Measurements from ENCODE around the gene HDAC8. TPM values are rescaled to one million over a fixed set of nuclear protein-coding genes. Genes with fewer than 3 reads are reported as not detected.

The HDAC8 gene
- polyA plus RNA-seq, 1 experiment = 24.8 TPM

DNA sequence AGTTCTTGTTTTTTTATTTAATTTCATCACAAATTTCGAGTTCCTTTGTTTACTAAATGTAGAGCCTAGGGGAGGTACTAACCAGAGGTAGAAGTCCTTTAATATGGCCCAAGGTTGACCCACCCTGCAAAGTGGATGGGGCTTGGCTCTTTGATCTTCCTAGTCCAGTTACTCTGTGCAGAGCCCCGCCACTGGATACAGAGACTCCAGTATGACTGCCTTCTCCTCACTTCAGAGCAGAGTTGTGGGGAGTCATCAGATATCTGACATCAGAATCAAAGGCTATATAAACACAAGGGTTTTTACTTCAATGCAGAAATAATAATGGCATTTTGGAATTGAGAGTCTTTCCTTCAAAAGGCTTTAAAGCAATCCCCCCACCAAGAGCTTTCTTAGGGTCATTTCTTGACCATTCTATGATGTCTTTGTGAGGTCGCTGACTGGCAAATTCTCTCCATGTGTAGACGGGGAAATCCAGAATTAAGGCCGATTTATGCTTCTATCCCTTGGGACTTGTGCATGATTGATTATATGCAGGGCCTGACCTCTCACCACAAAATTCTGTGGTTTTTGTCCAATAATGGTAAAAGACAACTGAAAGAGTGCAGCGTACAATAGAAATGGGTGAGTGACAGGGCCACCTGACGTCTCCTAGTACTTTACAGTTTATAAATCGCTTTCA, 178.7 kb downstream of the HDAC8 start:
- no peak for DNase-seq (ENCODE audit: low read depth, low spot score)
- Histone ChIP-seq H3K4me3 (ENCODE audit: low read depth, low read length) (no peak overlapping the region), H3K27ac (ENCODE audit: low read depth, low read length) (no peak overlapping the region), H3K9me3 (ENCODE audit: control insufficient read depth, insufficient read depth, low read length) (no peaks in the 10 kb centered on the region), H3K27me3 (ENCODE audit: control insufficient read depth, insufficient read depth, low read length) (no peaks in the 10 kb centered on the region)
- CTCF ChIA-PET = no interaction called here
- POLR2A ChIA-PET = no interaction called here
- TF ChIP-seq, protein P1, sequence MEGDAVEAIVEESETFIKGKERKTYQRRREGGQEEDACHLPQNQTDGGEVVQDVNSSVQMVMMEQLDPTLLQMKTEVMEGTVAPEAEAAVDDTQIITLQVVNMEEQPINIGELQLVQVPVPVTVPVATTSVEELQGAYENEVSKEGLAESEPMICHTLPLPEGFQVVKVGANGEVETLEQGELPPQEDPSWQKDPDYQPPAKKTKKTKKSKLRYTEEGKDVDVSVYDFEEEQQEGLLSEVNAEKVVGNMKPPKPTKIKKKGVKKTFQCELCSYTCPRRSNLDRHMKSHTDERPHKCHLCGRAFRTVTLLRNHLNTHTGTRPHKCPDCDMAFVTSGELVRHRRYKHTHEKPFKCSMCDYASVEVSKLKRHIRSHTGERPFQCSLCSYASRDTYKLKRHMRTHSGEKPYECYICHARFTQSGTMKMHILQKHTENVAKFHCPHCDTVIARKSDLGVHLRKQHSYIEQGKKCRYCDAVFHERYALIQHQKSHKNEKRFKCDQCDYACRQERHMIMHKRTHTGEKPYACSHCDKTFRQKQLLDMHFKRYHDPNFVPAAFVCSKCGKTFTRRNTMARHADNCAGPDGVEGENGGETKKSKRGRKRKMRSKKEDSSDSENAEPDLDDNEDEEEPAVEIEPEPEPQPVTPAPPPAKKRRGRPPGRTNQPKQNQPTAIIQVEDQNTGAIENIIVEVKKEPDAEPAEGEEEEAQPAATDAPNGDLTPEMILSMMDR (IDR thresholded peaks at IDR 0.05; ENCODE audit: low read depth, low read length) = no peak

DNA sequence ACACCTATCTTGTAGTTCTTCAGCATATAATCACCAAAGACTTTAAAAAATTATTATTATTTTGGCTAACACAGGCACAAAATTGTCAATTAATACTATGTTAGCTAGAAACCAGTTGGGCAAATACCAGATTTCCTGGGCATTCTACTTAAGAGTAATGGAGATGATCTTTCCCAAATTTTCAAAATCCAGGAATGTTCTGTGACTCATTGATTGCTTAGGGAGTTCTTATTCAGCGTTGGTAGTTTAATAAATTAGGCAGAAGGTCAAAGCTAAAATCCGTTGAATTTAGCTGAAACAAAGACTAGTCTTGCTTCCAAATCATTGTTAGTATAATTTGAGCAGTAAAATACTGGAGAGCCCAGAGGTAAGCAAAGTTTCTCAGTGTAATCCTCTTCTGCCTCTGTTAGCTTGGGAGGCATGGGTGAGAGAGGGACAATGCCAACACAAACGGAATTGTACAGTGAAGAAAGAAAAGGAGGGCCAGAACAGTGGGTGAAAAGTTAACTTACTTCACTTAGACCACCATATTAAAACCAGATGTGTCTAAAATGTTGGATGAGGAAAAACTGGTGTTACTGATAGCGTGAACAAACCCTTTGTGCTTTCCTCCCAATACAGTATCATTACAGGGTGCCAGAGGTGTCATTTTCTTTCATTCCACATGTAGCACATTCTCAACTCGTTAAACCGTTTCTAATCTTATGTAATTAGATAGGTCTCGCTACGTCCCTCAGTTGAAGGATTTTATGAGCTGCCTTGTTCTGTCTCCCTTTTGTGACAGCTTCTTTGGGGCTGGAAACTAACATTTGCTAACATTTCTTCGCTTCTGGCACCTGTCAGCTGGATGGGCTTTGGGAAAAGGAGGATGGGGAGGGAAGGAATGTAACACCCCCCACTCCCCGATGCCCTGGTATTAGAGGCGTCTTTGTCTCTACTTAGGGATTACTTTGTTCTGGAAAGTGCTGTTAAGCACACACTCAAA, 179.5 kb downstream of the HDAC8 start:
- TF ChIP-seq, protein P1 (IDR thresholded peaks at IDR 0.05; ENCODE audit: low read depth, low read length) = no peak
- DNase-seq (ENCODE audit: low read depth, low spot score) = no peak
- H3K27ac ChIP-seq (ENCODE audit: low read depth, low read length) = no peak overlapping the region
- ChIA-PET CTCF (no interaction called here), POLR2A (no interaction called here)
- H3K9me3 ChIP-seq (ENCODE audit: control insufficient read depth, insufficient read depth, low read length) = no peaks in the 10 kb centered on the region
- no peaks in the 10 kb centered on the region for H3K27me3 ChIP-seq (ENCODE audit: control insufficient read depth, insufficient read depth, low read length)
- H3K4me3 ChIP-seq (ENCODE audit: low read depth, low read length) = no peak overlapping the region

DNA sequence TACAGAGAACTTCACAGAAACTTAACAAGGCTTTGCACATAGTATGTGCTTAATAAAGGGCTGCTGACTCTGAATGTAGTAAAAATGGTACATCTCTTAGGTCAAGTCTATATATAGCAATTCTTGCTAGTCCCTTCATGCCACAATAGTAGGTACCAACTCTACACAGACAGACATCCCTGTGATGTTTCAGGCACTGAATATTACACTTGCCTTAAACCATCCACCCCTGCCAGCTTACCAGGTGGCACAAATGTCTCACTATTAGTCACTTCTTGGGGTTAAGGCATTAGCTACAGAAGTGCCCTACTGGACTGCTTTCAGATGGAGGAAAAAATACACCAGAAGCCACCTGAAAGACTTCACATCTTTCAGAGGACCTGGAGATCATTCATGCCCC, 180.6 kb downstream of the HDAC8 start:
- Histone ChIP-seq H3K27ac (ENCODE audit: low read depth, low read length) (no peak overlapping the region), H3K4me3 (ENCODE audit: low read depth, low read length) (no peak overlapping the region), H3K9me3 (ENCODE audit: control insufficient read depth, insufficient read depth, low read length) (no peaks in the 10 kb centered on the region), H3K27me3 (ENCODE audit: control insufficient read depth, insufficient read depth, low read length) (no peaks in the 10 kb centered on the region)
- ChIA-PET CTCF (no interaction called here), POLR2A (no interaction called here)
- TF ChIP-seq, protein P1 (IDR thresholded peaks at IDR 0.05; ENCODE audit: low read depth, low read length) = no peak
- no peak for DNase-seq (ENCODE audit: low read depth, low spot score)

DNA sequence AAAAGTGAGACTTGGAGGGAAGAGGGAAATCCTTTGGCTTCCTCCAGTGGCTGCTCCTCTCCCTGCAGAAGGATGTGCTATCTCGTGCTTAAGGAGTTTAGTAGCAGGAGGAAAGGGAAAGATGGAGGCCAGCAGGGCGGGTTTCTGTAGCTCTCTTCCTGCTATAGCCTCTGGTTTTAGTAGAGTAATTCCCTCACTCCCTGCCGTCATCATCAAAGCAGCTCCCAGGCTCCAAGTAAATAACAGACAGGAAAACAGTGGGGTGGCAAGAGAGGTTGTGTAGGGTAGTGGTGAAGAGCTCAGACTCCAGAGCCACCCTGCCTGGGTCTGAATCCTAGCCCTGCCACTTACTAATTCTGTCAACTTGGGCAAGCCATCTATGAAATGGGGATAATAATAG, 185.4 kb downstream of the HDAC8 start:
- ChIA-PET POLR2A (no interaction called here), CTCF (no interaction called here)
- H3K27me3 ChIP-seq (ENCODE audit: control insufficient read depth, insufficient read depth, low read length) = no peaks in the 10 kb centered on the region
- DNase-seq (ENCODE audit: low read depth, low spot score) = no peak
- H3K27ac ChIP-seq (ENCODE audit: low read depth, low read length) = no peak overlapping the region
- TF ChIP-seq, protein P1 (IDR thresholded peaks at IDR 0.05; ENCODE audit: low read depth, low read length) = no peak
- H3K4me3 ChIP-seq (ENCODE audit: low read depth, low read length) = no peak overlapping the region
- no peaks in the 10 kb centered on the region for H3K9me3 ChIP-seq (ENCODE audit: control insufficient read depth, insufficient read depth, low read length)

DNA sequence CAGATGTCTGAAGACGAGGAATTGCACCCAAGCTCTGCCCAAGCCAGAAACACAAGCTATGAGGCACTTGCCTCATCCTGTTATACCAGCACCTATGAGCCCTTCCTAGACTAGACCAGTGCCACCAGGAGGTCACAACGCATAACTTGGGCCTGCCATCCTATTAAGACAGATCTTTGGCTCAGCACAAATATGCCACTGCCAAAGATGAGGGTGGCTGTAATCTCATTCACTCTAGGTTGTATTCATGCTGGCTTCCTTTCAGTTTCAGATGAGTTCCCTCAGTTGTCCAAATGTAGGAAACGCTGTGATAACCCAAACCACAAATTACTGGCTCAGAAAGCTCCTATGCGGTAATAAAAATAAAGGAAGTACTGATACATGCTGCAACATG, 190.4 kb downstream of the HDAC8 start:
- Histone ChIP-seq H3K4me3 (ENCODE audit: low read depth, low read length) (no peak overlapping the region), H3K9me3 (ENCODE audit: control insufficient read depth, insufficient read depth, low read length) (no peaks in the 10 kb centered on the region), H3K27me3 (ENCODE audit: control insufficient read depth, insufficient read depth, low read length) (no peaks in the 10 kb centered on the region), H3K27ac (ENCODE audit: low read depth, low read length) (no peak overlapping the region)
- CTCF ChIA-PET = no interaction called here
- TF ChIP-seq, protein P1 (IDR thresholded peaks at IDR 0.05; ENCODE audit: low read depth, low read length) = no peak
- no peak for DNase-seq (ENCODE audit: low read depth, low spot score)
- POLR2A ChIA-PET = no interaction called here

All from AG04450 (cell line).